Measurements from ENCODE around the gene SCIN. TPM values are rescaled to one million over a fixed set of nuclear protein-coding genes. Genes with fewer than 3 reads are reported as not detected.

The SCIN gene
- total RNA-seq, 1 experiment from 2014 or later: 0.22 TPM

DNA sequence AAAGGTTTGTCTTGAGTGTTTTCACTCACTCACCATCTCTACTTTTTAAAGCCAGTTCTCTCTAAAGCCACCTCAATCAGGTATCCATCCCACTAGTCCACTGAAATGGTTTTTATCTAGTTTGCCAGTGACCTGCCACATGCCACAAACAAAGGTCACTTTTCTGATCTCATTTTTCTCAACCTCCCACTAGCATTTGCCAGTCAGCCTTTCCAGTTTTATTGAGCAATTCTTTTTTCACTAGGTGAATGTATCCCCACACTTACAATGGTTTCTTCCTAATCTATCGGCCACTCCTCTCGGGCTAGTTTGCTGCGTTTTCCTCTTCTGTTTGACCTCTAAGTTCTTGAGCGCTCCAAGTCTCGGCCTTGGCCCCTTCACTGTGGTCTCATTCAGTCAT is 72.0 kb downstream of the SCIN start:
- no peak for DNase-seq (ENCODE audit: low read depth, low spot score)
- Histone ChIP-seq H3K9me3 (ENCODE audit: control insufficient read depth in 1 of 2, insufficient read depth in 1 of 2, low read depth in 1 of 2, low read length in 2 of 2) (no peaks in the 10 kb centered on the region), H3K27ac (ENCODE audit: low read depth, low read length) (no peak overlapping the region), H3K27me3 (ENCODE audit: insufficient read depth, low read length) (no peaks in the 10 kb centered on the region), H2AFZ (ENCODE audit: low read depth, low read length, poor library complexity, severe bottlenecking) (peak overlapping the region; percentile 39), H3K79me2 (ENCODE audit: insufficient read depth, low read length) (no peaks in the 10 kb centered on the region), H3K4me2 (ENCODE audit: low read length) (no peak overlapping the region), H3K9ac (ENCODE audit: low read length) (no peak overlapping the region), H3K4me3 (replicated peaks in 1 of 2; ENCODE audit: low read depth in 1 of 2, low read length in 2 of 2) (no peak overlapping the region), H3K9me2 (ENCODE audit: insufficient read depth) (no peaks in the 10 kb centered on the region), H4K20me1 (ENCODE audit: insufficient read depth) (no peaks in the 10 kb centered on the region), H3K4me1 (ENCODE audit: control insufficient read depth in 1 of 2, insufficient read depth in 2 of 2, low read length in 2 of 2) (peaks cover 0 to 22% of the 10 kb centered on the region in 2 experiments; a peak in 3 of 4 replicates), H3K36me3 (ENCODE audit: control insufficient read depth in 1 of 2, insufficient read depth in 2 of 2, low read length in 2 of 2) (no peaks in the 10 kb centered on the region)
- RAD21 ChIA-PET (ENCODE audit: low non-redundant PET in 1 of 2, low total read pairs in 2 of 2, uncharacterized antibody in 2 of 2, unreplicated experiment in 2 of 2): no interaction called here
- no peak for TF ChIP-seq EZH2 (IDR thresholded peaks at IDR 0.05)
- no peak for TF ChIP-seq CBX3 (IDR thresholded peaks at IDR 0.05; ENCODE audit: low read depth)
- no peak for TF ChIP-seq ZNF274 (IDR thresholded peaks at IDR 0.05; ENCODE audit: low read depth, low read length)
- no peak for TF ChIP-seq FOSL1 (IDR thresholded peaks at IDR 0.05; ENCODE audit: low read depth)
- no peak for TF ChIP-seq YY1 (IDR thresholded peaks at IDR 0.05; ENCODE audit: extremely low read depth, insufficient replicate concordance, low read depth, low read length)
- no peak for TF ChIP-seq EGR1 (IDR thresholded peaks at IDR 0.05; ENCODE audit: low read depth)
- TF ChIP-seq, protein P1, sequence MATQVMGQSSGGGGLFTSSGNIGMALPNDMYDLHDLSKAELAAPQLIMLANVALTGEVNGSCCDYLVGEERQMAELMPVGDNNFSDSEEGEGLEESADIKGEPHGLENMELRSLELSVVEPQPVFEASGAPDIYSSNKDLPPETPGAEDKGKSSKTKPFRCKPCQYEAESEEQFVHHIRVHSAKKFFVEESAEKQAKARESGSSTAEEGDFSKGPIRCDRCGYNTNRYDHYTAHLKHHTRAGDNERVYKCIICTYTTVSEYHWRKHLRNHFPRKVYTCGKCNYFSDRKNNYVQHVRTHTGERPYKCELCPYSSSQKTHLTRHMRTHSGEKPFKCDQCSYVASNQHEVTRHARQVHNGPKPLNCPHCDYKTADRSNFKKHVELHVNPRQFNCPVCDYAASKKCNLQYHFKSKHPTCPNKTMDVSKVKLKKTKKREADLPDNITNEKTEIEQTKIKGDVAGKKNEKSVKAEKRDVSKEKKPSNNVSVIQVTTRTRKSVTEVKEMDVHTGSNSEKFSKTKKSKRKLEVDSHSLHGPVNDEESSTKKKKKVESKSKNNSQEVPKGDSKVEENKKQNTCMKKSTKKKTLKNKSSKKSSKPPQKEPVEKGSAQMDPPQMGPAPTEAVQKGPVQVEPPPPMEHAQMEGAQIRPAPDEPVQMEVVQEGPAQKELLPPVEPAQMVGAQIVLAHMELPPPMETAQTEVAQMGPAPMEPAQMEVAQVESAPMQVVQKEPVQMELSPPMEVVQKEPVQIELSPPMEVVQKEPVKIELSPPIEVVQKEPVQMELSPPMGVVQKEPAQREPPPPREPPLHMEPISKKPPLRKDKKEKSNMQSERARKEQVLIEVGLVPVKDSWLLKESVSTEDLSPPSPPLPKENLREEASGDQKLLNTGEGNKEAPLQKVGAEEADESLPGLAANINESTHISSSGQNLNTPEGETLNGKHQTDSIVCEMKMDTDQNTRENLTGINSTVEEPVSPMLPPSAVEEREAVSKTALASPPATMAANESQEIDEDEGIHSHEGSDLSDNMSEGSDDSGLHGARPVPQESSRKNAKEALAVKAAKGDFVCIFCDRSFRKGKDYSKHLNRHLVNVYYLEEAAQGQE (IDR thresholded peaks at IDR 0.05; ENCODE audit: low read depth): no peak
- no peak for TF ChIP-seq POLR2A (IDR thresholded peaks at IDR 0.05; ENCODE audit: borderline replicate concordance, extremely low read depth, insufficient read depth, insufficient read length)
- TF ChIP-seq, protein P2, sequence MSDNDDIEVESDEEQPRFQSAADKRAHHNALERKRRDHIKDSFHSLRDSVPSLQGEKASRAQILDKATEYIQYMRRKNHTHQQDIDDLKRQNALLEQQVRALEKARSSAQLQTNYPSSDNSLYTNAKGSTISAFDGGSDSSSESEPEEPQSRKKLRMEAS (IDR thresholded peaks at IDR 0.05): no peak
- TF ChIP-seq, protein P3, sequence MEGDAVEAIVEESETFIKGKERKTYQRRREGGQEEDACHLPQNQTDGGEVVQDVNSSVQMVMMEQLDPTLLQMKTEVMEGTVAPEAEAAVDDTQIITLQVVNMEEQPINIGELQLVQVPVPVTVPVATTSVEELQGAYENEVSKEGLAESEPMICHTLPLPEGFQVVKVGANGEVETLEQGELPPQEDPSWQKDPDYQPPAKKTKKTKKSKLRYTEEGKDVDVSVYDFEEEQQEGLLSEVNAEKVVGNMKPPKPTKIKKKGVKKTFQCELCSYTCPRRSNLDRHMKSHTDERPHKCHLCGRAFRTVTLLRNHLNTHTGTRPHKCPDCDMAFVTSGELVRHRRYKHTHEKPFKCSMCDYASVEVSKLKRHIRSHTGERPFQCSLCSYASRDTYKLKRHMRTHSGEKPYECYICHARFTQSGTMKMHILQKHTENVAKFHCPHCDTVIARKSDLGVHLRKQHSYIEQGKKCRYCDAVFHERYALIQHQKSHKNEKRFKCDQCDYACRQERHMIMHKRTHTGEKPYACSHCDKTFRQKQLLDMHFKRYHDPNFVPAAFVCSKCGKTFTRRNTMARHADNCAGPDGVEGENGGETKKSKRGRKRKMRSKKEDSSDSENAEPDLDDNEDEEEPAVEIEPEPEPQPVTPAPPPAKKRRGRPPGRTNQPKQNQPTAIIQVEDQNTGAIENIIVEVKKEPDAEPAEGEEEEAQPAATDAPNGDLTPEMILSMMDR (IDR thresholded peaks at IDR 0.05 in 2 of 3, conservative IDR thresholded peaks at IDR 0.05 in 1 of 3; ENCODE audit: borderline replicate concordance in 1 of 3, insufficient read depth in 1 of 3, low read depth in 2 of 3, low read length in 2 of 3): no peak
- ATAC-seq: no peak
- CTCF ChIA-PET: no interaction called here
- no TSS peak for BruUV-seq (replicated peaks)
- intact Hi-C loops (cut with micrococcal nuclease): loop anchor here (5.0 kb wide), 1 partner anchor 475 kb away; no protein-coding TSS in a partner anchor
- POLR2A ChIA-PET: no interaction called here

Measured in HCT116 (cell line).